Loucy (cell line): ENCODE measurements around the gene ITGB5.

ENCODE experiments used
- H2AFZ ChIP-seq: fragments of 200-600 bp; sonication (generic); 2 replicates; pipeline ENCODE4 v1.6.0; 2016; ENCODE audit warnings: antibody characterized with exemption, mild to moderate bottlenecking, low read length, moderate library complexity
- H3F3A ChIP-seq: fragments of 200-600 bp; 2 replicates; pipeline ENCODE4 v1.6.0; 2016; ENCODE audit warnings: antibody characterized with exemption, low read depth, mild to moderate bottlenecking
- H3K27me3 ChIP-seq: fragments of 200-600 bp; sonication (generic); 2 replicates; pipeline ENCODE4 v1.6.1; 2014; ENCODE audit warnings: low read length, mild to moderate bottlenecking; ENCODE audit not compliant: insufficient read depth, poor library complexity, severe bottlenecking
- H3K36me3 ChIP-seq: fragments of 200-600 bp; sonication (generic); 2 replicates; pipeline ENCODE4 v1.6.1; 2016; ENCODE audit warnings: low read length; ENCODE audit not compliant: insufficient read depth
- H3K4me1 ChIP-seq: fragments of 200-600 bp; sonication (generic); 2 replicates; pipeline ENCODE4 v1.5.1; 2014; ENCODE audit warnings: low read length, mild to moderate bottlenecking; ENCODE audit not compliant: insufficient read depth, poor library complexity, severe bottlenecking
- H3K4me2 ChIP-seq: fragments of 200-600 bp; sonication (generic); 2 replicates; pipeline ENCODE4 v1.6.0; 2014; ENCODE audit warnings: antibody characterized with exemption, low read length, low read depth, mild to moderate bottlenecking; ENCODE audit not compliant: poor library complexity, severe bottlenecking
- H3K4me3 ChIP-seq: fragments of 200-600 bp; sonication (generic); 2 replicates; pipeline ENCODE4 v1.5.1; 2014; ENCODE audit warnings: low read length, mild to moderate bottlenecking, mixed read lengths; ENCODE audit not compliant: poor library complexity, severe bottlenecking
- H3K79me2 ChIP-seq: fragments of 200-600 bp; sonication (generic); 2 replicates; pipeline ENCODE4 v1.6.1; 2014; ENCODE audit warnings: low read length; ENCODE audit not compliant: insufficient read depth
- H3K9ac ChIP-seq: fragments of 200-600 bp; sonication (generic); 2 replicates; pipeline ENCODE4 v1.6.0; 2014; ENCODE audit warnings: mild to moderate bottlenecking, low read depth, low read length, moderate library complexity; ENCODE audit not compliant: poor library complexity, severe bottlenecking
- H3K9me2 ChIP-seq: fragments of 200-600 bp; sonication (generic); replicated peaks from 2 replicates; pipeline ENCODE4 v1.6.1; 2016; ENCODE audit warnings: low read depth, low read length, mixed read lengths
- H3K9me3 ChIP-seq: fragments of 200-600 bp; sonication (generic); 2 replicates; pipeline ENCODE4 v1.6.1; 2014; ENCODE audit warnings: mild to moderate bottlenecking, antibody characterized with exemption, low read length, low read depth; ENCODE audit not compliant: insufficient read depth
- H4K20me1 ChIP-seq: fragments of 200-600 bp; sonication (generic); 2 replicates; pipeline ENCODE4 v1.6.0; 2014; ENCODE audit warnings: antibody characterized with exemption, low read length, mild to moderate bottlenecking; ENCODE audit not compliant: insufficient read depth, poor library complexity, severe bottlenecking
- EZH2phosphoT487 ChIP-seq: fragments of 200-600 bp; IDR thresholded peaks from 2 replicates; pipeline ENCODE4 v1.6.1; 2018; ENCODE audit warnings: antibody characterized with exemption, mild to moderate bottlenecking, moderate library complexity, borderline replicate concordance
- TF ChIP-seq, protein P1 (sequence below): fragments of 200-600 bp; sonication (generic); conservative IDR thresholded peaks from 2 replicates; pipeline ENCODE4 v1.5.1; 2014; ENCODE audit warnings: mild to moderate bottlenecking, antibody characterized with exemption, low read length

Gene ITGB5

DNA sequence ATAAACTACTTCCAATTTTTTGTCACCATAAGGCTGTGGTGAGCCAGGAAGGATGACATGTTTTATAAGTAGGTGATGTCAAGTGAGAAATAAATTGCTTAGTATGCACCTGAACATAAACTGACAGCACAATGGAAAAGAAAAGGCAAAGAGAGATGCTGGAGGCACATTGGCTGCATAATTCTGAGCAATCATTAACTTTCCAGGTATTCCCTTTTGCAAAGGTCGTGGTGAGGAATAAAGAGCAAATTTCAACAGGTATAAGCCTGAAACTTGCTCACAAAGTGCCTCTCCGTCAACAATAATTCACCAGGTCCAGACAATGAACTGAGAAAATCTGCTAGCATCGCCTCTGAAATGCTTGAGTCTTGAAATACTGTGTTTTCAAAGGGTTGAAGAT, 48.2 kb downstream of the ITGB5 start:
- H2AFZ ChIP-seq = no peak overlapping the region
- H3K4me3 ChIP-seq = no peak overlapping the region
- no peaks in the 10 kb centered on the region for H3K36me3 ChIP-seq
- H3K9ac ChIP-seq = no peak overlapping the region
- no peaks in the 10 kb centered on the region for H3K9me3 ChIP-seq
- no peak overlapping the region for H3K4me2 ChIP-seq
- H3K9me2 ChIP-seq = no peaks in the 10 kb centered on the region
- H3F3A ChIP-seq = no peaks in the 10 kb centered on the region
- TF ChIP-seq, protein P1, sequence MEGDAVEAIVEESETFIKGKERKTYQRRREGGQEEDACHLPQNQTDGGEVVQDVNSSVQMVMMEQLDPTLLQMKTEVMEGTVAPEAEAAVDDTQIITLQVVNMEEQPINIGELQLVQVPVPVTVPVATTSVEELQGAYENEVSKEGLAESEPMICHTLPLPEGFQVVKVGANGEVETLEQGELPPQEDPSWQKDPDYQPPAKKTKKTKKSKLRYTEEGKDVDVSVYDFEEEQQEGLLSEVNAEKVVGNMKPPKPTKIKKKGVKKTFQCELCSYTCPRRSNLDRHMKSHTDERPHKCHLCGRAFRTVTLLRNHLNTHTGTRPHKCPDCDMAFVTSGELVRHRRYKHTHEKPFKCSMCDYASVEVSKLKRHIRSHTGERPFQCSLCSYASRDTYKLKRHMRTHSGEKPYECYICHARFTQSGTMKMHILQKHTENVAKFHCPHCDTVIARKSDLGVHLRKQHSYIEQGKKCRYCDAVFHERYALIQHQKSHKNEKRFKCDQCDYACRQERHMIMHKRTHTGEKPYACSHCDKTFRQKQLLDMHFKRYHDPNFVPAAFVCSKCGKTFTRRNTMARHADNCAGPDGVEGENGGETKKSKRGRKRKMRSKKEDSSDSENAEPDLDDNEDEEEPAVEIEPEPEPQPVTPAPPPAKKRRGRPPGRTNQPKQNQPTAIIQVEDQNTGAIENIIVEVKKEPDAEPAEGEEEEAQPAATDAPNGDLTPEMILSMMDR = no peak
- TF ChIP-seq EZH2phosphoT487 = no peak
- H3K27me3 ChIP-seq = no peaks in the 10 kb centered on the region
- H3K79me2 ChIP-seq = no peaks in the 10 kb centered on the region
- peaks cover 11% of the 10 kb centered on the region for H3K4me1 ChIP-seq
- H4K20me1 ChIP-seq = no peaks in the 10 kb centered on the region

DNA sequence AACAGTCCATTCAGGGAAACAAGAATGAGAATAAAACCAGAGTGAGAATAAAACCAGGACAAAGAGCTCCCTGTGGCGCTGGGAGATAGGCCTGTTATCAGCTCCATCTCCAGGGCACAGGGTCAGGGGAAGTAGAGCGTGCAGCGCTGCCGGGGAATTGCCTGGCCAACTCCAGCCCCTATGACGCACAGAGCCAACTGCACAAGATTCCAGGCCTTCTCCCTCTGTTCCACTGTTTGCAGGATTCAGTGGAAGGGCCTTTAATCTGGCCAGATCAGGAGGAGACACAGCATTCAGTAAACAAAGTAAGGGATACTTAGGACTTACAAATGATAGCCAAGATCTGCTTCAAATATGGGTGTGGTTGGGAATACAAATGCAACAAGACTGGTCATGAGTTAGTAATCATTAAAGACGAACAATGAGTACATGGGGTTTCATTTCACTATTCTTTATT, 49.4 kb downstream of the ITGB5 start:
- Histone ChIP-seq H3K79me2 (no peaks in the 10 kb centered on the region), H2AFZ (no peak overlapping the region), H3K9me2 (no peaks in the 10 kb centered on the region), H3K4me1 (peaks cover 11% of the 10 kb centered on the region), H3K36me3 (no peaks in the 10 kb centered on the region), H4K20me1 (no peaks in the 10 kb centered on the region), H3K9me3 (no peaks in the 10 kb centered on the region), H3K9ac (no peak overlapping the region), H3F3A (no peaks in the 10 kb centered on the region), H3K4me3 (no peak overlapping the region), H3K4me2 (no peak overlapping the region), H3K27me3 (no peaks in the 10 kb centered on the region)
- no peak for TF ChIP-seq EZH2phosphoT487
- TF ChIP-seq, protein P1 = no peak

DNA sequence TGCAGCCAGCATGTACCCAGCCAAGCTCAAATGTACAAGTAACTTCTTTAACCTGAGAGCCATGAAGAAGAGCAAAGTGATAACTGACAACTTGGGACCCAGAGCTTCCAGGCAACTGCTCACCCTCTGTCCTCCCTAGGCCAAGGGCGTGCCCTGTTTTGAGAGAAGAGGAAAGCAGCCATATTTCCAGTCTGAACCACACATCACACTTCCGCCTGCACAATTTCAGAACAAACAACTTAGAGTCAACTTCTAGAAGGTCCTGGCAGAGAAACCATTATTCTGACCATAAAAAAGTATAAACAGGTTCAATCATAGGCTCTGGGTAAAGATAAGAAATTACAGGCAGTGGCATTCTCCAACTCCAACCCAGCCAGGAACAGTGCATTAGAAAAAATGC, 50.1 kb downstream of the ITGB5 start:
- no peaks in the 10 kb centered on the region for H3K36me3 ChIP-seq
- H4K20me1 ChIP-seq = no peaks in the 10 kb centered on the region
- H3K9me2 ChIP-seq = no peaks in the 10 kb centered on the region
- H3K4me3 ChIP-seq = no peak overlapping the region
- H3F3A ChIP-seq = no peaks in the 10 kb centered on the region
- H3K9me3 ChIP-seq = no peaks in the 10 kb centered on the region
- H3K27me3 ChIP-seq = no peaks in the 10 kb centered on the region
- H2AFZ ChIP-seq = no peak overlapping the region
- H3K79me2 ChIP-seq = no peaks in the 10 kb centered on the region
- peaks cover 11% of the 10 kb centered on the region for H3K4me1 ChIP-seq
- TF ChIP-seq, protein P1 = no peak
- no peak for TF ChIP-seq EZH2phosphoT487
- H3K4me2 ChIP-seq = no peak overlapping the region
- no peak overlapping the region for H3K9ac ChIP-seq
